ENCODE measurements around the gene DLAT. TPM values are rescaled to one million over a fixed set of nuclear protein-coding genes. Genes with fewer than 3 reads are reported as not detected.

Gene DLAT
- total RNA-seq, 1 donor from 2014 or later: 55.7 TPM

DNA sequence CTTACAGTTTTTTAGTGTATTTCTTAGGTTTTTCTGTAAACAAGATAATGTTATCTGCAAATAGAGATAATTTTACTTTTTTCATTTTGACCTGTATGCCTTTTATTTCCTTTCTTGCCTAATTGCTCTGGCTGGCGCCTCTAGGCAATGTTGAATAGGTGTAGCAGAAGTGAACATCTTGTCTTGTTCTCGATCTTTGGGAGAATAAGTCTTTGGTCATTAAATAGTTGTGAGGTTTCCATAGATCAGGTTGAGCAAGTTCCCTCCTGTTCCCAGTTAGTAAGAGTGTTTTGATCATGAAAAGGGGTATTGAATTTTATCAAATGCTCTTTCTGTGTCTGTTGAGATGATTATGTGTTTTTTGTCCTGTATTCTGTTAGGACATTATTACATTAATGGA, 24.6 kb downstream of the DLAT start:
- TF ChIP-seq EZH2 (IDR thresholded peaks at IDR 0.05) (no peak), EZH2phosphoT487 (IDR thresholded peaks at IDR 0.05) (no peak)
- TF ChIP-seq, protein P1, sequence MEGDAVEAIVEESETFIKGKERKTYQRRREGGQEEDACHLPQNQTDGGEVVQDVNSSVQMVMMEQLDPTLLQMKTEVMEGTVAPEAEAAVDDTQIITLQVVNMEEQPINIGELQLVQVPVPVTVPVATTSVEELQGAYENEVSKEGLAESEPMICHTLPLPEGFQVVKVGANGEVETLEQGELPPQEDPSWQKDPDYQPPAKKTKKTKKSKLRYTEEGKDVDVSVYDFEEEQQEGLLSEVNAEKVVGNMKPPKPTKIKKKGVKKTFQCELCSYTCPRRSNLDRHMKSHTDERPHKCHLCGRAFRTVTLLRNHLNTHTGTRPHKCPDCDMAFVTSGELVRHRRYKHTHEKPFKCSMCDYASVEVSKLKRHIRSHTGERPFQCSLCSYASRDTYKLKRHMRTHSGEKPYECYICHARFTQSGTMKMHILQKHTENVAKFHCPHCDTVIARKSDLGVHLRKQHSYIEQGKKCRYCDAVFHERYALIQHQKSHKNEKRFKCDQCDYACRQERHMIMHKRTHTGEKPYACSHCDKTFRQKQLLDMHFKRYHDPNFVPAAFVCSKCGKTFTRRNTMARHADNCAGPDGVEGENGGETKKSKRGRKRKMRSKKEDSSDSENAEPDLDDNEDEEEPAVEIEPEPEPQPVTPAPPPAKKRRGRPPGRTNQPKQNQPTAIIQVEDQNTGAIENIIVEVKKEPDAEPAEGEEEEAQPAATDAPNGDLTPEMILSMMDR (IDR thresholded peaks at IDR 0.05): no peak
- H3F3A ChIP-seq (ENCODE audit: low read depth): no peaks in the 10 kb centered on the region
- no peak overlapping the region for H3K27ac Mint-ChIP-seq
- no peaks in the 10 kb centered on the region for H3K4me1 Mint-ChIP-seq
- H3K9me3 ChIP-seq (ENCODE audit: low read depth): no peaks in the 10 kb centered on the region
- H3K36me3 ChIP-seq: peaks cover 29% of the 10 kb centered on the region
- no peaks in the 10 kb centered on the region for H3K27me3 ChIP-seq
- no peak overlapping the region for H3K4me3 ChIP-seq
- no peak overlapping the region for H3K4me3 Mint-ChIP-seq
- H3K27ac ChIP-seq: no peak overlapping the region
- H3K9me3 Mint-ChIP-seq: peaks cover 7% of the 10 kb centered on the region
- H2AFZ ChIP-seq (replicated peaks): no peak overlapping the region
- H3K4me2 ChIP-seq: no peak overlapping the region
- H4K20me1 ChIP-seq (ENCODE audit: low read depth): no peaks in the 10 kb centered on the region
- H3K36me3 Mint-ChIP-seq: peaks cover 56% of the 10 kb centered on the region
- DNase-seq (ENCODE audit: low spot score): no peak
- H3K9ac ChIP-seq: no peak overlapping the region
- no peaks in the 10 kb centered on the region for H3K27me3 Mint-ChIP-seq (ENCODE audit: insufficient read depth, low read depth)
- H3K79me2 ChIP-seq (ENCODE audit: low read depth): peaks cover 24% of the 10 kb centered on the region
- H3K4me1 ChIP-seq: no peaks in the 10 kb centered on the region

DNA sequence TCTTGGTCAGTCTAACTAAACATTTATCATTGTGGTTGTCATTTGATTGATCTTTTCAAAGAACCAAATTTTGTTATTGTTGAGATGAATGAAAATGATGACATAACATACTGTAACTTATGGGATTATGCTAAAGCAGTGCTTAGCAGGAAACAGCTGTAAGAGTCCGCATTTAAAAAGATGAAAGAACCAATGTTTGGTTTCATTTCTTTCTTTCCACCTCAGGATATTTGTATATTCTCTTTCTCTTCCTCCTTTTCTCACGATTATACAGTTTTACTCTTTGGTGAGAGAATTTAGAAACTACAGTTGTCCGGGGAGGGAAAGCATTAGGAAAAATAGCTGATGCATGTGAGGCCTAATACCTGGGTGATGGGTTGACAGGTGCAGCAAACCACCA, 25.5 kb downstream of the DLAT start:
- Histone ChIP-seq H3K4me3 (no peak overlapping the region), H3K27me3 (no peaks in the 10 kb centered on the region), H3K9ac (no peak overlapping the region), H3K27ac (no peak overlapping the region), H3F3A (ENCODE audit: low read depth) (no peaks in the 10 kb centered on the region), H3K79me2 (ENCODE audit: low read depth) (peaks cover 18% of the 10 kb centered on the region), H2AFZ (replicated peaks) (no peak overlapping the region), H3K4me2 (no peak overlapping the region), H3K9me3 (ENCODE audit: low read depth) (no peaks in the 10 kb centered on the region), H3K36me3 (peaks cover 27% of the 10 kb centered on the region), H3K4me1 (no peaks in the 10 kb centered on the region), H4K20me1 (ENCODE audit: low read depth) (no peaks in the 10 kb centered on the region)
- no peaks in the 10 kb centered on the region for H3K27me3 Mint-ChIP-seq (ENCODE audit: insufficient read depth, low read depth)
- peaks cover 7% of the 10 kb centered on the region for H3K9me3 Mint-ChIP-seq
- TF ChIP-seq, protein P1 (IDR thresholded peaks at IDR 0.05): no peak
- TF ChIP-seq EZH2phosphoT487 (IDR thresholded peaks at IDR 0.05): no peak
- no peak for TF ChIP-seq EZH2 (IDR thresholded peaks at IDR 0.05)
- no peak overlapping the region for H3K27ac Mint-ChIP-seq
- H3K36me3 Mint-ChIP-seq: peaks cover 51% of the 10 kb centered on the region
- H3K4me1 Mint-ChIP-seq: no peaks in the 10 kb centered on the region
- no peak for DNase-seq (ENCODE audit: low spot score)
- H3K4me3 Mint-ChIP-seq: no peak overlapping the region

DNA sequence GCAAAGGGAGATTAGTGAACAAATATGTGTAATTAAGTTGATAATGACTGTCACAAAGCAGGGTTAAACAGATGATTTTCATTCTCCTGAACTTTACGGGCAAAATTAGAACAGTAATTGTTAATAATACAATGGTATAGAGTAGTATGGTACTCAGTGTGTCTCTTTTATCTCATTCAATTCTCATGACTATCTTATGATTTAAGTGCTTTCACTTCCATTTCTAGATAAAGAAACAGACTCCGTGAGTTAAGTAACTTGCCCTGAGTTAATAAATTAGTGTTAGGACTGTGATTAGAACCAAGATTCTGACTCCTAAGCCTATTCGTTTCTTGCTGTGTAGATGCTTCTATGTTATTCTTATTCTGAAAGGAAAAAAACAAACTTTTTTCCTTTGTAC, 26.6 kb downstream of the DLAT start:
- TF ChIP-seq, protein P1 (IDR thresholded peaks at IDR 0.05): no peak
- TF ChIP-seq EZH2 (IDR thresholded peaks at IDR 0.05) (no peak), EZH2phosphoT487 (IDR thresholded peaks at IDR 0.05) (no peak)
- Histone ChIP-seq H3K9me3 (ENCODE audit: low read depth) (no peaks in the 10 kb centered on the region), H2AFZ (replicated peaks) (no peak overlapping the region), H3K9ac (no peak overlapping the region), H3K4me1 (no peaks in the 10 kb centered on the region), H3F3A (ENCODE audit: low read depth) (no peaks in the 10 kb centered on the region), H3K79me2 (ENCODE audit: low read depth) (peaks cover 17% of the 10 kb centered on the region), H3K36me3 (peaks cover 18% of the 10 kb centered on the region), H4K20me1 (ENCODE audit: low read depth) (no peaks in the 10 kb centered on the region), H3K4me3 (no peak overlapping the region), H3K4me2 (no peak overlapping the region), H3K27me3 (no peaks in the 10 kb centered on the region), H3K27ac (no peak overlapping the region)
- DNase-seq (ENCODE audit: low spot score): no peak
- Mint-ChIP-seq H3K4me3 (no peak overlapping the region), H3K4me1 (no peaks in the 10 kb centered on the region), H3K27ac (no peak overlapping the region), H3K9me3 (peaks cover 7% of the 10 kb centered on the region), H3K36me3 (peaks cover 45% of the 10 kb centered on the region), H3K27me3 (ENCODE audit: insufficient read depth, low read depth) (no peaks in the 10 kb centered on the region)
